ENCODE data around the gene KIRREL1. TPM values are rescaled to one million over a fixed set of nuclear protein-coding genes. Genes with fewer than 3 reads are reported as not detected.

Gene KIRREL1
- total RNA-seq, 1 experiment from 2014 or later: 30.7 TPM

GRCh38 chr1:158094571-158094970 lies 101.1 kb downstream of the KIRREL1 start:
- Histone ChIP-seq H3K4me2 (no peak overlapping the region), H2AFZ (no peak overlapping the region), H3K79me2 (ENCODE audit: low read depth) (no peaks in the 10 kb centered on the region), H3K27ac (no peak overlapping the region), H3K4me3 (no peak overlapping the region), H4K20me1 (ENCODE audit: insufficient read depth) (no peaks in the 10 kb centered on the region), H3K9me2 (ENCODE audit: insufficient read depth) (no peaks in the 10 kb centered on the region), H3K4me1 (replicated peaks; ENCODE audit: insufficient read depth) (no peaks in the 10 kb centered on the region), H3K9me3 (ENCODE audit: insufficient read depth, low read depth) (no peaks in the 10 kb centered on the region), H3K36me3 (ENCODE audit: low read depth) (no peaks in the 10 kb centered on the region), H3K27me3 (ENCODE audit: insufficient read depth, low read depth) (no peaks in the 10 kb centered on the region), H3F3A (ENCODE audit: insufficient read depth, low read depth) (no peaks in the 10 kb centered on the region)
- DNase-seq: no peak
- CTCF ChIA-PET: no interaction called here
- no peak for TF ChIP-seq EZH2 (IDR thresholded peaks at IDR 0.05; ENCODE audit: low read depth)
- TF ChIP-seq, protein P1, sequence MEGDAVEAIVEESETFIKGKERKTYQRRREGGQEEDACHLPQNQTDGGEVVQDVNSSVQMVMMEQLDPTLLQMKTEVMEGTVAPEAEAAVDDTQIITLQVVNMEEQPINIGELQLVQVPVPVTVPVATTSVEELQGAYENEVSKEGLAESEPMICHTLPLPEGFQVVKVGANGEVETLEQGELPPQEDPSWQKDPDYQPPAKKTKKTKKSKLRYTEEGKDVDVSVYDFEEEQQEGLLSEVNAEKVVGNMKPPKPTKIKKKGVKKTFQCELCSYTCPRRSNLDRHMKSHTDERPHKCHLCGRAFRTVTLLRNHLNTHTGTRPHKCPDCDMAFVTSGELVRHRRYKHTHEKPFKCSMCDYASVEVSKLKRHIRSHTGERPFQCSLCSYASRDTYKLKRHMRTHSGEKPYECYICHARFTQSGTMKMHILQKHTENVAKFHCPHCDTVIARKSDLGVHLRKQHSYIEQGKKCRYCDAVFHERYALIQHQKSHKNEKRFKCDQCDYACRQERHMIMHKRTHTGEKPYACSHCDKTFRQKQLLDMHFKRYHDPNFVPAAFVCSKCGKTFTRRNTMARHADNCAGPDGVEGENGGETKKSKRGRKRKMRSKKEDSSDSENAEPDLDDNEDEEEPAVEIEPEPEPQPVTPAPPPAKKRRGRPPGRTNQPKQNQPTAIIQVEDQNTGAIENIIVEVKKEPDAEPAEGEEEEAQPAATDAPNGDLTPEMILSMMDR (conservative IDR thresholded peaks at IDR 0.05): no peak
- BruUV-seq (replicated peaks): no TSS peak
- POLR2A ChIA-PET (ENCODE audit: unreplicated experiment): no interaction called here
- intact Hi-C loops (cut with micrococcal nuclease; ENCODE audit: unreplicated experiment): no loop called here

GRCh38 chr1:158095737-158096335 lies 102.4 kb downstream of the KIRREL1 start:
- Histone ChIP-seq H3K4me2 (no peak overlapping the region), H3K4me3 (no peak overlapping the region), H3K9me2 (ENCODE audit: insufficient read depth) (no peaks in the 10 kb centered on the region), H3K9me3 (ENCODE audit: insufficient read depth, low read depth) (no peaks in the 10 kb centered on the region), H2AFZ (no peak overlapping the region), H3F3A (ENCODE audit: insufficient read depth, low read depth) (no peaks in the 10 kb centered on the region), H3K79me2 (ENCODE audit: low read depth) (no peaks in the 10 kb centered on the region), H4K20me1 (ENCODE audit: insufficient read depth) (no peaks in the 10 kb centered on the region), H3K27me3 (ENCODE audit: insufficient read depth, low read depth) (no peaks in the 10 kb centered on the region), H3K27ac (no peak overlapping the region), H3K4me1 (replicated peaks; ENCODE audit: insufficient read depth) (no peaks in the 10 kb centered on the region), H3K36me3 (ENCODE audit: low read depth) (no peaks in the 10 kb centered on the region)
- no TSS peak for BruUV-seq (replicated peaks)
- CTCF ChIA-PET: interaction anchor here (1.1 kb wide), 1 partner anchor 22 kb away, joined by 3 read pairs; no protein-coding TSS in a partner anchor
- intact Hi-C loops (cut with micrococcal nuclease; ENCODE audit: unreplicated experiment): no loop called here
- TF ChIP-seq EZH2 (IDR thresholded peaks at IDR 0.05; ENCODE audit: low read depth): no peak
- TF ChIP-seq, protein P1 (conservative IDR thresholded peaks at IDR 0.05): peak; percentile 64
- DNase-seq: no peak
- POLR2A ChIA-PET (ENCODE audit: unreplicated experiment): no interaction called here

GRCh38 chr1:158098256-158098655 lies 104.8 kb downstream of the KIRREL1 start:
- Histone ChIP-seq H3K27me3 (ENCODE audit: insufficient read depth, low read depth) (no peaks in the 10 kb centered on the region), H4K20me1 (ENCODE audit: insufficient read depth) (no peaks in the 10 kb centered on the region), H3K4me3 (no peak overlapping the region), H3K36me3 (ENCODE audit: low read depth) (no peaks in the 10 kb centered on the region), H3K9me2 (ENCODE audit: insufficient read depth) (no peaks in the 10 kb centered on the region), H3F3A (ENCODE audit: insufficient read depth, low read depth) (no peaks in the 10 kb centered on the region), H3K79me2 (ENCODE audit: low read depth) (no peaks in the 10 kb centered on the region), H3K4me2 (no peak overlapping the region), H3K9me3 (ENCODE audit: insufficient read depth, low read depth) (no peaks in the 10 kb centered on the region), H2AFZ (no peak overlapping the region), H3K27ac (no peak overlapping the region), H3K4me1 (replicated peaks; ENCODE audit: insufficient read depth) (no peaks in the 10 kb centered on the region)
- POLR2A ChIA-PET (ENCODE audit: unreplicated experiment): interaction anchor here (0.5 kb wide), 1 partner anchor 12 kb away, joined by 4 read pairs; no protein-coding TSS in a partner anchor
- DNase-seq: no peak
- CTCF ChIA-PET: no interaction called here
- BruUV-seq (replicated peaks): no TSS peak
- intact Hi-C loops (cut with micrococcal nuclease; ENCODE audit: unreplicated experiment): no loop called here
- TF ChIP-seq, protein P1 (conservative IDR thresholded peaks at IDR 0.05): no peak

All from PC-9 (cell line).